Mesenteric fat pad (tissue), 1 donor: ENCODE results near the gene HMCES. TPM values are rescaled to one million over a fixed set of nuclear protein-coding genes. Genes with fewer than 3 reads are reported as not detected.
"Not testable (repeated sequence)": the region's sequence is repeated elsewhere in the genome, so short reads cannot be mapped to it uniquely, and the experiment has no call there.

ENCODE experiments used
- DNase-seq: peaks from one replicate; pipeline ENCODE4 v3.0.0-alpha.2; 2020; ENCODE audit warnings: low spot score
- long read RNA-seq: library from polyadenylated mRNA; unstranded; transcript quantifications from one replicate; pipeline ENCODE4 v2.0.0, GENCODE V29; 2020
- total RNA-seq: library from RNA; stranded (reverse); fragmentation: NEBNext Ultra II Directional; extraction: Animal tissue kit (Norgen Biotek cat#: 25700); gene quantifications from one replicate; pipeline ENCODE4 v1.2.1, GENCODE V29; 2021
- donor health status: DM: yes; HTN: yes; CAD: no.

Gene HMCES, protein sequence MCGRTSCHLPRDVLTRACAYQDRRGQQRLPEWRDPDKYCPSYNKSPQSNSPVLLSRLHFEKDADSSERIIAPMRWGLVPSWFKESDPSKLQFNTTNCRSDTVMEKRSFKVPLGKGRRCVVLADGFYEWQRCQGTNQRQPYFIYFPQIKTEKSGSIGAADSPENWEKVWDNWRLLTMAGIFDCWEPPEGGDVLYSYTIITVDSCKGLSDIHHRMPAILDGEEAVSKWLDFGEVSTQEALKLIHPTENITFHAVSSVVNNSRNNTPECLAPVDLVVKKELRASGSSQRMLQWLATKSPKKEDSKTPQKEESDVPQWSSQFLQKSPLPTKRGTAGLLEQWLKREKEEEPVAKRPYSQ
- 38.5 TPM for total RNA-seq
- long read RNA-seq, transcript HMCES-201 (7 exons, 2,515 nt) = major isoform, 118 of 170 reads
- long read RNA-seq, transcript HMCES-203 (6 exons, 1,490 nt) = minor isoform, 20 of 170 reads
- long read RNA-seq, partial matches to known transcripts = 11 of 170 reads
- long read RNA-seq, other reads (novel, unspliced or antisense) = 18 of 170 reads

DNA sequence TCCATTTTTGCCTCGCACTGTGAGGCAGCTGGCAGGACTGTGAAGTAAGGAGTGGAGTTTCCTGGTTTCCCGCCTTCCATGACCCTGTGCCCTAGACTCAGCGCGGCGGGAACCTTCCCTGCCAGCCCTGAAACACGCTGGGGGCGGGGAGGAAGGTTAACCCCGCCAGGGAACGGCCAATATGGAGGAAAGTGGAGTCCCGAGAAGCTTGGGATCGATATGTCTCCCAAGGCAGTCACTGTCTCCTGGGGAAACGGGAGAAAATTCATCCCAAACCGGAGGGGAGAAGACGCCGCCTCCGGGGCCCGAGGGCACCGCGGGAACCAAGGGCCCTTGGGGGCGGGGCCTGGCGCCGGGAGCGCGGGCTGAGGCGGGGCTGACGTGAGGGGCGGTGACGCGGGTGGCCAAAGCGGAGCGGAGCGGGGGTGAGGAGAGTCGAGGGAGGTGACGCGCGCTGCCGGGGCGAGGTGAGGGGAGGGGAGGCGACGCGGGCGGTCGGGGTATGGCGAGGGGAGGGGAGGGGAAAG is at the start of gene HMCES:
TSS of gene HMCES (plus strand) at position 432 of the 527 bp plus-strand sequence. CDS start 863 bp downstream, outside the sequence.
- peak; percentile 99 for DNase-seq

DNA sequence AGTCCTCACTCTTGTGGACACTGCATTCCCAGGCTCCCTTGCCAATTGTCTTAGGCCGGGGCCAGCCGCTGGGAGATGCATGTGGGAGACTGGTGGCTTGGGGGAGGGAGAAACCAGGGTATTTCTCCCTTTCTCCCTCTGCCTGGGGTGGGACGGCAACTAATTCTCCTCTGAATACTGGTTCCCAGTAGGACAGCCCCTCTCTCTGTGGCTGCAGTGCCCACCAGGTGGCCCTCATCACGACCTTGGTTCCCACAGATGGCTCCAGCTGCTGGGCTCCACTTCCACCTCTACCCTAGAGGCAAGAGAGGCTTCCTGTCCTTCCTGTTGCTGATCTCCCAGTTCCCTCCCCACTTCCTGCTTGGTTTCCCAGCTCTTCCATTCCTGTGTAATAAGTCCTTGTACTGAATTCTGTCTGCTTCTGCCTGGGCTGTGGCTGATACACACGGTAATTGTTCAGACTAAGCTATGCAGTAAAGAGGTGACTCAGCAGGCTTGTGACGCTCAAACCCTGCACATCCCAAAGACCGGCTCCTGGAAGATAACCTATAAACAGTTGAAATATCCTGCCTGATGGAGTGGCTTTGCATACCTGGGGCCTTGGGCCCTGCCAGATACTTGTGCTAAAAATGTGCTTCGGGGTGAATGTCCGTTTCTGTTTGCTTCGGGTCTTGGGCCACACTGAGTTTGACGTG is 49.6 kb upstream of the HMCES start:
- DNase-seq = no peak

DNA sequence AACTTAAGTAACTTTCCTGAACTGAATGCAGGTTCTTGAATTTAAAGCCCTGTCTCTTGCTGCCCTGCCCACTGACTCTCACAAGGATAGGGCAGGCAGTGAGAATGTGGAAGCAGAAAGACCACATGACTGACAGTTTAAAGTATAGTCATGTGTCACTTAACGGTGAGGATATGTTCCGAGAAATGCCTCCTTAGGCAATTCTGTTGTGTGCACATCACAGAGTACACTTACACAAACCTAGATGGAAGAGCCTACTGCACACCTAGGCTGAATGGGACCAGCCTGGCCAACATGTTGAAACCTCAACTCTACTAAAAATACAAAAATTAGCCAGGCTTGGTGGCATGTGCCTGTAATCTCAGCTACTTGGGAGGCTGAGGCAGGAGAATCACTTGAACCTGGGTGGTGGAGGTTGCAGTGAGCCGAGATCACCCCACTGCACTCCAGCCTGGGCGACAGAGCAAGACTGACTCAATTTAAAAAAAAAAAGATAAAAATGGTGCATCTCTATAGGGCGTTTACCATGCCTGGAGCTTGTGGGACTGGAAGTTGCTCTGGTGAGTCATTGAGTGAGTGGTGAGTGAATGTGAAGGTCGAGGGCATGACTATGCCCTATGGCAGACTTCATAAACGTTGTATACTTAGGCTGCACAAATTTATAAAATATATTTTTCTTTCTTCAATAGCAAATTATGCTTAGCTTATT is 48.2 kb upstream of the HMCES start:
- DNase-seq = no peak

DNA sequence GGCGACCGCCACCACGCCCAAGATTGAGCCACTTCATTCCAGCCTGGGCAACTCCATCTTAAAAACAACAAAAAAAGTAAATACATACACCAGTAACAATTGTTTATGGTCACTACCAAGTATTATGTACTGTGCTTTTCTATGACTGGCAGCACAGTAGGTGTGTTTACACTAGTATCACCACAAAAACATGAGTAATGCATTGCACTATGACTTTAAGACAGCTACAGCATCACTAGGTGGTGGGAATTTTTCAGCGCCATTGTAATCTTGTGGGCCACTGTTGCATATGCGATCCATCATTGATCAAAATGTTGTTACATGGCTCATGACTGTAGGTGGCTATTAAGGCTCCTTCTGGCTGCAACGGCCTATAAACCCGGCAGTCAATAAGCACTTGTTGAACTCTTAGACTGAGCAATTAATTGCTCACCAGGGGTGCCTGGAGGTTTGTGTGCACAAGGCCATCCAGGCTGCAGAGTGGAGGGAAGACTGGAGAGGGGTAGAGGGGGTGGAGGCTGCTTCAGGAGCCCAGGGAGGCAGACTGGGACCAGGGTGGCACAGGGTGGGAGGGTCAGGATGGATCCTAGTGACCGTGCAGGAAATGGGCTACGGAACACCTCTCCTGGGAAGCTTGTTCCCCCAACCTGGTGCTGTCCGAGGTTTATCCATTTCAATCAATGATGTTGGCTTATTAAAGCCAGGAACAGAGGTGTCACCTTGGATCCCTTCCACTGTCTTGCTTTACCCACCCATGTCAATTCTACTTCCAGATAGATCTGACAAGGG is 47.1 kb upstream of the HMCES start:
- DNase-seq = no peak

DNA sequence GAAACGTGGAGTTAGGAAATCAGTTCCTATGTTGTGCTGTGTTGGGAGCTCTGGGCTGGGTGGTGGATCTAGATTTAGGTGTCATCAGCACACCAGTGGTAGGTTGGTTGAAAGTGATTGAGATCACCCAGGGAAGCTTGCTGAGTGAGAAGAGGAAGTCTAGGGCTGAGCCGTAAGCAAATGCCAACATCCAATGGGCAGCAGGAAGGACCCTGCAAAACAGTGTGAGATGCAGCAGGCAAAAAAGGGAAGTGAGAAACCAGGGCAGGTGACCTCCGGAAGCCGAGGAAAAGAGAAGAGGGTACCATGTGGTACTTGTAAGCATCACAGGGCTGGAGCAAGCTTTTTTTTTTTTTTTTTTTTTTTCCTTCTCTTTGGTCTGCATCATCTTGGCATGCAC is 45.1 kb upstream of the HMCES start:
- DNase-seq = no peak

DNA sequence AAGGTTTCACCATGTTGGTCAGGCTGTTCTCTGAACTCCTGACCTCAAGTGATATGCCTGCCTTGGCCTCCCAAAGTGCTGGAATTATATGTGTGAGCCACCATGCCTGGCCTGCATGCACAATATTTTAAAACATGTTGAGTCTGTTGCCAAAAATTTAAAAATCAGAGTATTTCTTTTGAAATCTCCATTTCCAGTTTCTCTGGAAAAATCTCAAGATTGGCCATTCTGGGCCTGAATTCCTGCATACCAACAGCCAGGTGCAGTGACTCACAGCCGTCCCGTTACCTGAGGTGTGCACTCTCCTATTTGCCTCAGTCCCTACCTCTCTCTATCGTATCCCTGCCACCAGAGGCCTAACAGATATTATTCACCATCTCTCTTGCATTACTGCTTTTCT is 44.2 kb upstream of the HMCES start:
- DNase-seq = no peak

DNA sequence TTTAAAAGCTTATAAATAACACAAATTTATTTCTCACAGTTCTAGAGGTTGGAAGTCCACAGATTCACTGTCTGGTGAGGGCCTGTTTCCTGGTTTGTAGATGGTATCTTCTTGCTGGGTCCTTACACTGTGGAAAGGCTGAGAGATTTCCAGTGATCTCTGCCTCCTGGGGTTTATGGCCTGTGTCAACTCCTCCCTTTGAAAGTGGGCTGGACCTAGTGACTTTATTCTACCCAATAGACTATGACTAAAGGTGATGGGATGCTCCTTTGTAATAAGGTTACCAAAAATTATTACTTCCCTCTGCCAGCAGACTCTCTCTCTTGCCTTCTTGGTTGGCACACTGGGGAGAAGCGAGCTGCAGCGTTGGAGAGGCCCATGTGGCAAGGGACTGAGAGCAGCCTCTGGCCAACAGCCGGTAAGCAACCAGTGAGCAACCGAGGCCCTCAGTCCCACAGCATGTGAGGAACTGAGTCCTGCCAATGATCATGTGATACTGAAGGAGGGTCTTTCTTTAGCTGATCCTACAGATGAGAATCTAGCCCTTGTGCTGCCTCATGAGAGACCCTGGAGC is 43.2 kb upstream of the HMCES start:
- no peak for DNase-seq

DNA sequence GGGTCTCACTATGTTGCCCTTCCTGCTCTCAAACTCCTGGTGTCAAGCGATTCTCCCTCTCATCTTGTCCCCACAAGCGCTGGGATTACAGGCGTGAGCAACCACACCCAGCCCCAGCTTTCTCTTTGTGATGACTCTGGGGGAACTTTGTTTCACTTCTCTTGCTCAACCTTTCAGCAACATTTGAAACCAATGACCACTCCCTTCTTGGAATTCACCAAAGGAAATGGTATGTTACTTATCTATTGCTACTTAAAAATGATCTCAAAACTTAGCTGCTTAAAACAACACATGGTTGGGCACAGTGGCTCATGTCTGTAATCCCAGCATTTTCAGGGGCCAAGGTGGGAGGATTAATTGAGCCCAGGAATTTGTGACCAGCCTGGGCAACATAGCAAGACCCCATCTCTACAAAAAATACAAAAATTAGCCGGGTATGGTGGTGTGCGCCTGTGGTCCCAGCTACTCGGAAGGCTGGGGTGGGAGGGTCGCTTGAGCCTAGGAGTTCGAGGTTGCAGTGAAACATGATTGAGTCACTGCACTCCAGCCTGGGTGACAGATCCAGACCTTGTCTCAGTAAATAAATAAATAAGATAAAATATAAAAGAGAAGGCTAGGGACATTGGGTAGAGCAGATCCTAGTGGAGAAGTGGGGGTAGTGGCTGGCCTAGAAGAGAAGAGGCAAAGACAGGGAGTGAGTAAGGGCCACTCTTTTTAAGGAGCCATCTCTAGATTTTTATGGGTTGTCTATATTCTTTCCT is 39.5 kb upstream of the HMCES start:
- no peak for DNase-seq

DNA sequence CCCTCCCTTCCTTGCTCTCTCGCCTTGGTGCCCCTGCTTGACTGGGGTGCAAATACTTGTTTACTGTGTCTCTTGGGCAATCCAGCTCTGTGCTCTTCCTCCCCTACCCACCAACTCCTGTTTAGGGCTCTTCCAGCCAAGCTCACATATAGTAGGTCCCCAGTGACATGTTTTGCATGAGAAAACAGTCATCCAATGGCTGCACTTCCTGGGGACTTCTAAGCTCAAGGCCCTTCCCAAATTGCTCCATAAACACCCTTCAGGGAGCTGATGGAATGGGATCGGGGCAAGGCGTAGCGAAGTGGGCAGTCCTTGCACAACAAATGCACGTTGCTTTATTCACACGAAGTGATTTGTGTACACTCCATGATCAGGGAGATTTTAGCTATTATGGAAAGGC is 38.7 kb upstream of the HMCES start:
- DNase-seq = no peak

DNA sequence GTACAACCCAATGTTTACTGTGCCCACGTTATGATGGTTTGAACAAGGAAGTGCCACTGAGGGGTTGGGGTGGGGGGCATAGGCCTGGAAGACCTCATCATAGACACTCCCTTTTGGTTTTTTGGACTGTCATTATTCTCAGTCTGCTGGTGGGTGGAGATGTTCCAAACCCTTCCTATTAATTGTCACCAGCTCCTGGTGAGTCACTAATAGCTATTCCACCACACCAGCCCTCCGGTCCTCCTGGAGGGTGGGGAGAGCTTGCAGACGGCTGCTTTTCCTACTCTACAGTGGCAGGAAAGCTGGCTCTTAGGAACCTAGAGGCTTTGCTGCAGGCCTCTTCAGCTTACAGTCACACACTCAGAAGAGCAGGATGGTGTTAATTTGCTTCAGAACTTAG is 38.2 kb upstream of the HMCES start:
- no peak for DNase-seq

DNA sequence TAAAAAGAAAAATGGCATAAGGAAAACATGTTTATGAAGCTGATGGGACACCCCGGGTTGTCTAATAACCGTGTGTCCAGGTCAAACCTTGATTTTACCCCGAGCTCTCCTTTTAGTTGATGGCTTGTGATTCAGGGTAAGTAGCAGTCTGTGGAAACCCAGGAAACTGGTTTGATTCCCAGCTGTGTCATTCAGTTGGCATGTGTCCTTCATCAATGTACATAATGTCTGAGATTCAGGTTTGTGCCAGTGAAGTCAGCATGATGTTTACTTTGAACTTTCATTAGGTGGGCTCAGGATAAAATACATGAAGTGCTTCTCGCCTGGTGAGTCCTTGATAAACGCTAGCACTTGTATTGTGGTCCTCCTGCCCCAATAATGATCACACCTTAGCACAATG is 33.5 kb upstream of the HMCES start:
- no peak for DNase-seq

DNA sequence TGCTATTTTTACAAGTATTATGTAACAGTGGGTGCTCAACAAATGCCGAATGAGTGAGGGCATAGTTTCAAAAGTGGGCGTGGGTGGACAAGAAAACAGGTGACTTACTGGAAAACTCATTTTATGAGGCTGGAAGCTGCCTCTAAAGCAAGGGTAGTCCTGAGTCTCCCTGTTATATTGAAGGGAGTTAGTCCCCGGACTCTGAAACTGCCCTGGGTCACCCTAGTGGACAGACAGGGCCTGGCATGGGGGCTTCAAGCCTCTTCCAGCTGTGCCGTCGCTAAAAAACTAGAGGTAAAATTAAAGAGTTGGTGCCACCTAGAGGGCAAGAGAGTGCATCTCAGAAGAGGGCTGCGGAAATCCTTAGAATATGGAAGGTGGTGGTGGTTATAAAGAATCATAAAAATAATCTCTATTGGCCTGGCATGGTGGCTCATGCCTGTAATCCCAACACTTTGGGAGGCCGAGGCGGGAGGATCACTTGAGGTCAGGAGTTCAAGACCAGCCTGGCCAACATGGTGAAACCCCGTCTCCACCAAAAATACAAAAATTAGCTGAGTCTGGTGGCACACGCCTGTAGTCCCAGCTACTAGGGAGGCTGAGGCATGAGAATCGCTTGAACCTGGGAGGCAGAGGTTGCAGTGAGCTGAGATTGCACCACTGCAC is 32.9 kb upstream of the HMCES start:
- DNase-seq = not testable (repeated sequence)

DNA sequence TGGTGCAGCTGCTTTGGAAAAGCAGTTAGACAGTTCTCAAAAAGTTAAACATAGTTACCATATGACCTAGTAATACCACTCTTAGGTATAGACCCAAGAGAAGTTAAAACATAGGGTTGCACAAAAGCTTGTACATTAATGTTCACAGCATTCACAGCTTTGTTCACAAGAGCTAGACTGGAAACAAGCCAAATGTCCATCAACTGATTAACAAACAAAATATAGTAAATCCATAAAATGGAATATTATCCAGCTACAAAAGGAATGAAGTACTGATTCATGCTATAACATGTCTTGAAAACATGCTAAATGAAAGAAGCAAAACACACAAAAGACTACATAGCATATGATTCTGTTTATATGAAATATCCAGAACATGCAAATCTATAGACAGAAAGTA is 32.0 kb upstream of the HMCES start:
- no peak for DNase-seq

DNA sequence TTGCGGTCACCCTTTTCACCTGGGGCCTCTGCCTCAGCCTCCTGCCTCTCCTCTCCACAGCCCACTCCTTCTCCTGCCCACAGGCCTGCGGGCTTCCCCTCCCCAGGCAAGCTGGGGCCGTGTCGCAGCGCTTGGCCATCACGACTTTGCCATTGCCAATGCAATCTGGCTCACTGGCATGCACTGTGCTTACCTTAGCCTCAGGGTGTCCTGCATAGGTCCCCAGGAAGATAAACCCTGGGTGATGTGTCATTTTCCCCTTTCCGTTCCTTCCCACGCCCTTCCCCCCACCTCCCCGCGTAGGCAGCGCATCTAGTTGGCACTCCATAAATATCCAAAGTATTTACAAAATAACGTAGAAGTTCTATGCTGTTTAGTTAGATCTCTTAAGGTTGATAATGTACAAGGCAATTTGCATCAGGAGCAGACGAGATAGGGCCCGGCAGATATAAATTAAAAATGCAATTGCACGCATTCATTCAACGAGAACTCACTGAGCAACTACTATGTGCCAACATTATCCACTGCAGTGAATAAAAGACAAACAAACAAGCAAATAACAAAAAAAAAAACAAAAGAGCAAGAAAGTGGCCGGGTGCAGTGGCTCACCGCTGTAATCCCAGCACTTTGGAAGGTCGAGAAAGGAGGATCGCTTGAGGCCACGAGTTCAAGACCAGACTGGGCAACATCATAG is 30.2 kb upstream of the HMCES start:
- no peak for DNase-seq

DNA sequence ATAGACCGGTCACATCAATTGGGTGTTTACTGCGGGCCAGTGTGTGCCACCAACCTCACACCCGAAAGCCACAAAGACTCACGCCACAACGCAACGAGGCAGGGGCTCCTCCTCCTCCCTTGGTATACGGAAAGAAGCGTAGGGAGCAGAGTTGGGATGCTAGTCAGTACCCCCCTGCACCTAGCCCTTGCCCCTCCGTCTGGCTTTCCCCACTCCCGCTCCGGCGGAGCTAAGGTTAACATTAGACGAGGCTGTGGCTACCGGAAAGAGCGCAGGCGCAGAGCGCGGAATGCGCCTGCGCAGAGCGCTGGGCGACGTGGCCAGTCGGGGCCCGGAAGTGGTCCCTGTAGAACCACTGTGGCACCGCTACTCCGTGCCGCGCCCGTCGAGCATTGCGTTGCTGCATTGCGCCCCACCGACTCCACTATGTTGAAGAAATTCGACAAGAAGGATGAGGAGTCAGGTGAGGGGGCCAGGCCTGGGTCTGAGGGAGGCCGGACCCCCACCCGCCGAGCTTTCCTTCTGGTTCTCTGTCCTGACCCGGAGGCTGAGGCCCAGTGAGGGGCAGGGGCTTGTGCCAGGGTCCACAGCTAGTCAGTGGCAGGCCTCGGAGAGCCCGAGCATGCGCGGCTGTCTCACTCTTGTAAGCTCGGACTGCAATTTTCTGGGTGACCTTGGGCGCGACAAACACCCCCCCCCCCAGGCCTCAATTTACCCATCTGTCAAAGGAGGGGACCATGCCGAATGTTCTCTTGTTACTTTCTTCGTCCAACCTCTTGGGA is 29.2 kb upstream of the HMCES start, which contains the start of gene COPG1:
TSS of gene COPG1 (plus strand) at position 323 of the 782 bp plus-strand sequence. CDS start at position 427, 104 bp downstream.
- DNase-seq = peak; percentile 96

DNA sequence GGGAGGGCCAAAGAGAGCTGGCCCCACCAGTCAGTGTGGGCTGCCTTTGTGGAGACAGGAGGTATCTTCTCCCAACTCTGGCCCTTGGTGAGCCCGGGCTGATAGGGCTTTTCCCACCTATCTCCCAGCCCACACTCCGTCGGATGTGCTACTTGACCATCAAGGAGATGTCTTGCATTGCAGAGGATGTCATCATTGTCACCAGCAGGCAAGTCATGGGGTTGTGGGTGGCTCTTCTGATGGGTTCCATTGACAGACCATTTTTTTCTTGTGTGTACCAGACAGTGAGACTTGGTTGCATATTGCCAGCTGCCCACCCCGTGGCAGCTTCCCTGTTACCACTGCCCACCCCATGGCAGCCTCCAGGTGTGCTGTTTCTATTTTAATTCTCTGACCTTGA is 25.9 kb upstream of the HMCES start:
- no peak for DNase-seq

DNA sequence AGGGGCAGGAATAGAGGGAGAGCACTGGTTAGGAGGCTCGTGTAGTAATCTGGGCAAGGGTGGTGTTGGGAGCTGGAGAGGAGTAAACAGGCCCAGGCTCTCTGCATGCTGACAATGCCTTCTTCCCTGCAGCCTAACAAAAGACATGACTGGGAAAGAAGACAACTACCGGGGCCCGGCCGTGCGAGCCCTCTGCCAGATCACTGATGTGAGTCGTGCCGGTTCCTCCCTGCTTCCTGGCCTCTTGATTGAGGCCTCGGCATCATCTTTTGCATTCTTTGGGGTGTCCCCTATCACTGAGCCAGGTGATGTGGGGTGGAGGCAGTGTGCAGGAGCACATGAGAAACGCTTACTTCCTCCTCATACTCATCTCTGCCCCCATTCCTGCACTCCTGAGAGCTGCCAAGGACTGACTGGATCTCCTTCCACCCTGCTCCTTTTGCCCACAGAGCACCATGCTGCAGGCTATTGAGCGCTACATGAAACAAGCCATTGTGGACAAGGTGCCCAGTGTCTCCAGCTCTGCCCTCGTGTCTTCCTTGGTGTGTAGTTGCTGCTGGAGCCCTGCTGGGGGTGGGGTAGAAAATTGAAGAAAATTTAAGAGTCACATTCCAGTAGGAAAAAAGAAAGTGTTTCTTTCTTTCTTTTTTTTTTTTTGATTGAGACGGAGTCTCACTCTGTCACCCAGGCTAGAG is 24.0 kb upstream of the HMCES start:
- DNase-seq = no peak
